Measurements from ENCODE around the gene RPL18.
A peak's percentile ranks its signal among the peaks of the same experiment; 100 is the strongest.
"Not testable (repeated sequence)": the region's sequence is repeated elsewhere in the genome, so short reads cannot be mapped to it uniquely, and the experiment has no call there.

Gene RPL18

DNA sequence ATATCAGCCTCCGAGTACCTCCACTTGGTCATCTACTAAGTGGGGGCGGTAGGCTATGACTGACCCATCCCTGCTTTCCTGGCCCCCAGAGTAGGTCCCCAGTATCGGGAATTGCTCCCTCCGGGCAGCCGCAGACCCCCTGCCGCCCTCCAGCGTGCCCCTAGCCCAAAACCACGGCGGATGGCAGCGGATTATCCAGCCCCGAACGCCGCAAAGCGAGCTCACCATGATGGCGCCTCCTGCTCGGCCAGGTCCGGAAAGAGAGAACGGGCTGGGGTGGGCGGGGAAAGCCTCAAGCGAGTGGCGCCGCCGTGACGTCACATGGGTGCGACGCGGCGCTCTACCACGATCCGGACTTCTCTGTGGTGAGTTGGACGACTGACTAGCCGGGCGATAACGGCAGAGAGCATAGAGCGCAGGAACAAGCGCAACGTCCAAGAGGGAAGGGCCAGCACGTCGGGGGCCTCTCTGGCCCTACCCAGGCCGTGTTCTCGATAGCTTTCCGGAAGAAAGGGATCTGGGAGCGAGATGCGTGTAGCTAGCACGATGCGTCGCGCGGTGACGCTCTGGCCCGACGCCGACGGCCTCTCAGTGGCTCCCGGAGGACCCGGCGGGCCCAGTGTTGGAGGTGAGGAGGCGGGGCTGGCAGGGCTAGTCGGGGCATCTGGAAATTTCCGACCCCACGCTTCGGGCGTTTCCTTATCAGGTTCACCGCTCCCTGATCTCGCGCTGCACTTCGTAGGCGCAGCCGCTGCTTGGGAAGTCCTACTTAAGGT is at the start of gene RPL18, which contains the start of gene SPHK2:
Gene RPL18 (minus strand): TSS at position 263 of the 776 bp plus-strand sequence. CDS start 35 bp downstream, at position 228.
Gene SPHK2 (plus strand): TSS at position 591 of the 776 bp plus-strand sequence. CDS start 1,009 bp downstream, outside the sequence.
- ATAC-seq (peak; percentile 91), DNase-seq (peak; percentile 96 to 99)
- H3K4me1 Mint-ChIP-seq, result peaks cover 81% of the 10 kb centered on the region
- H3K27ac Mint-ChIP-seq, result peak within 1 kb of the TSS; percentile 98 to 100
- H3K27me3 Mint-ChIP-seq, result no peaks in the 10 kb centered on the region
- peak within 1 kb of the TSS; percentile 89 to 94 for H3K4me3 Mint-ChIP-seq
- no peaks in the 10 kb centered on the region for H3K9me3 Mint-ChIP-seq

DNA sequence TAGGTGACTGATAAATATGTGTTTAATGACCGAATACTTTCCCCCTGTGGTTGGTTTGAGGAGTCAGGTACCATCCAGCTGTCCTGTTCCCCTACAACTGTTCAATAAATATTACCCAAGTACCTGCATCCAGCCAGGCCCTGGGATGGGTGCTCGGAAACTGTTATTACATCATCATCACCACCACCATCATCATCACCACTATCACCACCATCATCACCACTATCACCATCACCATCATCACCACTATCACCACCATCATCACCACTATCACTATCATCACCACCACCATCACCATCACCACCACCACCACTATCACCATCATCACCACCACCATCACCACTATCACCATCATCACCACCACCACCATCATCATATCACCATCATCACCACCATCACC is 49.8 kb upstream of the RPL18 start:
- ATAC-seq (no peak), DNase-seq (no peak)
- no peak overlapping the region for H3K4me3 Mint-ChIP-seq
- H3K27ac Mint-ChIP-seq, result peak overlapping the region; percentile 16 to 28
- peaks cover 0 to 9% of the 10 kb centered on the region in 2 donors for H3K9me3 Mint-ChIP-seq
- no peaks in the 10 kb centered on the region for H3K27me3 Mint-ChIP-seq
- no peaks in the 10 kb centered on the region for H3K4me1 Mint-ChIP-seq

GRCh38 chr19:48668332-48668731 is 49.4 kb upstream of the RPL18 start:
- H3K9me3 Mint-ChIP-seq, result peaks cover 0 to 9% of the 10 kb centered on the region in 2 donors
- no peaks in the 10 kb centered on the region for H3K4me1 Mint-ChIP-seq
- H3K27ac Mint-ChIP-seq, result no peak overlapping the region
- no peak overlapping the region for H3K4me3 Mint-ChIP-seq
- no peaks in the 10 kb centered on the region for H3K27me3 Mint-ChIP-seq
- no peak for DNase-seq
- peak; percentile 17 for ATAC-seq

DNA sequence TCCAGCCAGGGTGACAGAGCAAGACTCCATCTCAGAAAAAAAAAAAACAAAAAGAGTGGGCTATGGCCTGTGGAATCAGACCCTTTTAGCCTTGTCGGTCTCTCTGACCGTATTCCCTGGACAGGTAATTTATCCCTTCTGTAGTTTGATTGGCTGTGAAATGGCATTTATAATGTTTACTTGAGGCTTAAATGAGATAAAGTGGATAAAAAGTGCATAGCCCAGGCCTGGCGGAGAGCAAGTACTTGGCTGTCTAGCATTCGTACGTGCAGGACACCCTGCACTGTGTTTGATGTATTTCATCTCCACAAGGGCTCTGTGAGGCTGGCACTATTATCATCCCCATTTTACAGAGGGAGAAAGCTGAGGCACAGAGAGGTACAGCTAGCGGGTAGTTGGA is 46.8 kb upstream of the RPL18 start:
- Mint-ChIP-seq H3K4me1 (peaks cover 6% of the 10 kb centered on the region), H3K27ac (no peak overlapping the region)
- DNase-seq, result no peak

GRCh38 chr19:48664476-48664875 is 45.5 kb upstream of the RPL18 start:
- Mint-ChIP-seq H3K27ac (no peak overlapping the region), H3K4me3 (no peak overlapping the region), H3K9me3 (peaks cover 0 to 1% of the 10 kb centered on the region in 2 donors), H3K27me3 (no peaks in the 10 kb centered on the region), H3K4me1 (peaks cover 9% of the 10 kb centered on the region)
- no peak for ATAC-seq
- no peak for DNase-seq

More for the DNA sequence above, 46.8 kb upstream of the RPL18 start:
- H3K27me3 Mint-ChIP-seq, result no peaks in the 10 kb centered on the region
- H3K4me3 Mint-ChIP-seq, result no peak overlapping the region
- H3K9me3 Mint-ChIP-seq, result peaks cover 0 to 9% of the 10 kb centered on the region in 2 donors
- no peak for ATAC-seq

GRCh38 chr19:48663667-48664066 is 44.7 kb upstream of the RPL18 start:
- Mint-ChIP-seq H3K27ac (no peak overlapping the region), H3K9me3 (no peaks in the 10 kb centered on the region), H3K4me3 (no peak overlapping the region)

GRCh38 chr19:48661711-48662090 is 42.7 kb upstream of the RPL18 start:
- no peak for DNase-seq
- H3K9me3 Mint-ChIP-seq, result no peaks in the 10 kb centered on the region
- no peaks in the 10 kb centered on the region for H3K27me3 Mint-ChIP-seq
- peaks cover 9% of the 10 kb centered on the region for H3K4me1 Mint-ChIP-seq
- no peak for ATAC-seq
- H3K27ac Mint-ChIP-seq, result no peak overlapping the region
- H3K4me3 Mint-ChIP-seq, result no peak overlapping the region

More at GRCh38 chr19:48663667-48664066, 44.7 kb upstream of the RPL18 start:
- ATAC-seq, result no peak
- DNase-seq, result no peak
- H3K27me3 Mint-ChIP-seq, result no peaks in the 10 kb centered on the region
- H3K4me1 Mint-ChIP-seq, result peaks cover 9% of the 10 kb centered on the region

- Mint-ChIP-seq H3K9me3 (no peaks in the 10 kb centered on the region), H3K27me3 (no peaks in the 10 kb centered on the region), H3K27ac (peak overlapping the region; percentile 94 to 99), H3K4me3 (peak overlapping the region; percentile 67 to 75), H3K4me1 (peaks cover 9% of the 10 kb centered on the region)
- ATAC-seq, result peak; percentile 96
- DNase-seq, result peak; percentile 85 to 88
These were observed 42.1 kb upstream of the RPL18 start for GRCh38 chr19:48660852-48661710.

GRCh38 chr19:48659768-48660167 is 40.8 kb upstream of the RPL18 start:
- no peak overlapping the region for H3K4me3 Mint-ChIP-seq
- no peak for DNase-seq
- H3K9me3 Mint-ChIP-seq, result no peaks in the 10 kb centered on the region
- no peak overlapping the region for H3K27ac Mint-ChIP-seq
- no peak for ATAC-seq
- H3K27me3 Mint-ChIP-seq, result no peaks in the 10 kb centered on the region
- peaks cover 9% of the 10 kb centered on the region for H3K4me1 Mint-ChIP-seq

DNA sequence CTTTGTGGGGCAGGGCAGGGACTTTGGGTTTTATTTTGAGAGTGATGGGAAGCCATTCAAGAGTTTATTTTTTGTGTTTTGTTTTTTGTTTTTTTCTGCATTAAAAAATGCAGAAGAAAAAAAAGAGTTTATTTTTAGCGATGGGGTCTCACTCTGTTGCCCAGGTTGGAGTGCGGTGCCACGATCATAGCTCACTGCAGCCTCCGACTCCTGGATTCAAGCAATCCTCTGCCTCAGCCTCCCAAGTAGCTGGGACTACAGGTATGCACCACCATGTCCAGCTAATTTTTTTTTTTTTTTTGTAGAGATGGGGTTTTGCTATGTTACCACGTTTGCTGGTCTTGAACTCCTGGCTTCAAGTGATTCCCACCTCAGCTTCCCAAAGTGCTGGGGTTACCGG is 39.5 kb upstream of the RPL18 start:
- Mint-ChIP-seq H3K4me3 (no peak overlapping the region), H3K4me1 (peaks cover 9% of the 10 kb centered on the region), H3K27ac (no peak overlapping the region), H3K27me3 (no peaks in the 10 kb centered on the region), H3K9me3 (no peaks in the 10 kb centered on the region)
- ATAC-seq (no peak), DNase-seq (no peak)

- not testable (repeated sequence) for H3K4me3 Mint-ChIP-seq, ATAC-seq
These were observed 38.9 kb upstream of the RPL18 start for GRCh38 chr19:48657828-48658227.

GRCh38 chr19:48656840-48657474 is 38.0 kb upstream of the RPL18 start:
- Mint-ChIP-seq H3K27me3 (no peaks in the 10 kb centered on the region), H3K9me3 (no peaks in the 10 kb centered on the region), H3K27ac (no peak overlapping the region), H3K4me1 (peaks cover 9% of the 10 kb centered on the region), H3K4me3 (no peak overlapping the region)
- DNase-seq, result no peak
- ATAC-seq, result no peak

More at GRCh38 chr19:48657828-48658227, 38.9 kb upstream of the RPL18 start:
- H3K9me3 Mint-ChIP-seq, H3K27me3 Mint-ChIP-seq, H3K27ac Mint-ChIP-seq, DNase-seq, H3K4me1 Mint-ChIP-seq: not testable (repeated sequence)

GRCh38 chr19:48654299-48655059 is 35.5 kb upstream of the RPL18 start:
- peaks cover 3% of the 10 kb centered on the region for H3K4me1 Mint-ChIP-seq
- no peak for DNase-seq
- no peak overlapping the region for H3K4me3 Mint-ChIP-seq
- H3K9me3 Mint-ChIP-seq, result no peaks in the 10 kb centered on the region
- no peak for ATAC-seq
- H3K27me3 Mint-ChIP-seq, result no peaks in the 10 kb centered on the region
- H3K27ac Mint-ChIP-seq, result peak overlapping the region; percentile 30 to 40

GRCh38 chr19:48651683-48652048 is 32.7 kb upstream of the RPL18 start:
- H3K9me3 Mint-ChIP-seq, result no peaks in the 10 kb centered on the region
- H3K27ac Mint-ChIP-seq, result no peak overlapping the region
- peaks cover 23% of the 10 kb centered on the region for H3K4me1 Mint-ChIP-seq
- DNase-seq (no peak), ATAC-seq (no peak)
- H3K27me3 Mint-ChIP-seq, result no peaks in the 10 kb centered on the region
- no peak overlapping the region for H3K4me3 Mint-ChIP-seq

All from stimulated activated naive CD8-positive, alpha-beta T cell treated with anti-CD3 and anti-CD28 coated beads, Interleukin-15, amount 100 ng/mL, for 72 hours (primary cell).